HG03196 (cell line): Measurements from ENCODE around the gene RHD.
"Not testable (repeated sequence)": the region's sequence is repeated elsewhere in the genome, so short reads cannot be mapped to it uniquely, and the experiment has no call there.

ENCODE experiments used
- ATAC-seq: cut with Tn5 transposase; IDR thresholded peaks from one replicate; pipeline ENCODE4 v1.9.1; 2021; ENCODE audit not compliant: unreplicated experiment

The RHD gene

GRCh38 chr1:25302330-25302729 lies 30.0 kb downstream of the RHD start:
- not testable (repeated sequence) for ATAC-seq

DNA sequence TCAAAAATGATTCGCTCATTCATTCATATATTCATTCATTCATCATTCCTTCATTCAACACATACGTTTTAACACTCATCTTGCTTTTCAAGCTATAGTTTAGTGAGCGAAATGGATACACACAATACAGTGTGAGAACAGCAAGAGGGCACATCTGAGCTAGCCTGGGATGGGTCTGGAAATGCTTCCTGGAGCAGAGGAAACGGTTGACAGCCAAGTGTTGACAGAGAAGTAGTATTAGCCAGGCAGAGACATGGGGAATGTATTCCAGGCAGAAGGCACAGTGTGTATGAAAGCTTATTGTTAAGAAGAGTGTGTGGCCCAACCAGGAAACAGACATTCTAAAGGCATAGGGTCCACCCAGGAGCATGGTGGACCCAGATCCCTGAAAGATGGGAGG lies 32.6 kb downstream of the RHD start:
- not testable (repeated sequence) for ATAC-seq

GRCh38 chr1:25308168-25308567 lies 35.9 kb downstream of the RHD start:
- not testable (repeated sequence) for ATAC-seq

DNA sequence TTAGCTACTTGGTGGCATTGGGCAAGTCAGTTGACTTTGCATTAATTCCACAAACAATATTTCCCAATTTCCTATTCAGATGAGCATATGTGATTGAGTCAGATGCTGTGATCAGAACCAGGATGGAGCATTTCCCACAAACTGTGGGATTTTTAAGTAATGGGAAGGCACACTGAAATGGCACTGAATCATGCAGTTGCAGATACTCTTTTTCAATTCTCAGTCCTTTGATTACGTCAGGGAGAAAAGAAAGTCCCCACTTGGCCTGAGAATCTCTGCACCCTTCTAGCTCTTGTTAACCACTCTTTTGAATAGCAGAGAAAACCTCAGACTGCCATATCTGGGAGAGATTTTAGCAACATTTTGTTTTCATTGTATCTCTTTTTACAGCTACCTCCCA lies 36.8 kb downstream of the RHD start:
- not testable (repeated sequence) for ATAC-seq

DNA sequence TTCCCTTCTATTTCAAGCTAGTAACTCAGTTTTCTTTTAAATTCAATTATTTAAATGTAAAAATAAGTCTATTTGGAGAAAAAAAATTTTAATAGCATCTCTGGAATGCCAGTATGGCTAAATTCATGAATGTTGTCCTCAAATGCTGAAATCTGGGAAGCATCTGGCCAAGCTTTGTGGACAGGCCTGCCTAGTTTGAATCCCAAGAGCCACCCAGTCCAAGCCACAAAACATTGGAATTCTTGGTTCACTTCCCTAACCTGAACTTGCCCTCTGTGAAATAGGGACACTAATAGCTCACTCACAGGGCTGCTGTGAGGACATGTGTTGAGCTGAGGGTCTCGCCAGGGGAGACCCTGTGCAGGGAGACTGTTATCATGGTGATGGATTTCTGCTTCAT lies 37.2 kb downstream of the RHD start:
- not testable (repeated sequence) for ATAC-seq

GRCh38 chr1:25312806-25313470 lies 40.6 kb downstream of the RHD start:
- ATAC-seq: not testable (repeated sequence)

DNA sequence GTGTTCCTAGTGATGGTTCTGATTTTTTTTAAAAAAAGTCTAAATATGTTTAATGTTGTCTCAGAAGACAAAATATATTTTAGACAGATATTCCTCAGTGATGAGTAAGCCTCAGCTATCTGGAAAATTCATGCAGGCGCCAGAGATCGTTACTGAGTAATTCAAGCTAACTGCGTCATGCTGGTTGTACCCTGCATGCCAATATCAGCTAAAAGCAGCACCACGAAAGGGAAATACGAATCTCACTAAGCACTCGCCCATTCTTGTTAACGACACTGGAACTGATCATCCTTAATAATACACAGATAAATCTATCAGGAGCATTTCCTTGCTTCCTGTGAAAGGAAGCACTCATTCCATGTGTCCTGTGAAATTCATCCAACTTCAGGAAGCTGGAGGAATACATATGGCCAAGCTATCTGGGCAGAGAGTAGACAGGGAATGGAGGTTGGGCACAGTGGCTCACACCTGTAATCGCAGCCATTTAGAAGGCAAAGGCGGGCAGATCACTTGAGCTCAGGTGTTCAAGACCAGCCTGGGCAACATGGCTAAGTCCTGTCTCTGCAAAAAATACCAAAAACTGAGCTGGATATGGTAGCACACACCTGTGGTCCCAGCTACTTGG lies 48.1 kb downstream of the RHD start:
- ATAC-seq: not testable (repeated sequence)

DNA sequence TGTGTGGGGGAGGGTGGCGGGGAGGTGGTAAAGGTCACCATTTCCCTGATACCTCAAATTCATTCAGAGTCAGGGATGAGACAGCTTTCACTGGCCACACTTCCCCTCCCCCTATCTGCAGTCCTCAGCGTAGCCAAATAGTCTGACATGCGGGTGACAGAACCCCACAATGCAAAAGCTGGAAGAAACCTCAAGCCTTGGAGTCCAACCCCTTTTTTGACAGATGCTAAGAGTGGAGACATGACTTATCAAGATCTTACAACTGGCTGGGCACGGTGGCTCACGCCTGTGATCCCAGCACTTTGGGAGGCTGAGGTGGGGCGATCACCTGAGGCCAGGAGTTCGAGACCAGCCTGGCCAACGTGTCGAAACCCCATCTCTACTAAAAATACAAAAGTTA lies 49.8 kb downstream of the RHD start:
- not testable (repeated sequence) for ATAC-seq

DNA sequence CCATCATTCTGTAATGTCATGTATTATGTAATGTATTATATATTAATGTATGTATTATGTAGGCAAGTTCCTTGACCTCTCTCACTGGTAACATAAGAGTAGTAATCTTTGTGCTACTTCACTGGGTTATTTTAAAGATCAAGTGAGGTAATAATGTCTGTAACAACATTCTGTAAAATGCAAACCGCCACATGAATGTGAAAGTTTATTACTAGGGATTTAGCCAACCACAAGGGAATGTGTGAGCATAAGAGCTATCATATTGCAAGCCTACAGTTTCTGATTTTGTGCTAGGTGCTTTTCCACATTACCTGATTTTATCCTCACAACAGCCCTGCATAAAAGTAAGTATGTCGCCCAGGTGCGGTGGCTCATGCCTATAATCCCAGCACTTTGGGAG lies 52.1 kb downstream of the RHD start:
- not testable (repeated sequence) for ATAC-seq

DNA sequence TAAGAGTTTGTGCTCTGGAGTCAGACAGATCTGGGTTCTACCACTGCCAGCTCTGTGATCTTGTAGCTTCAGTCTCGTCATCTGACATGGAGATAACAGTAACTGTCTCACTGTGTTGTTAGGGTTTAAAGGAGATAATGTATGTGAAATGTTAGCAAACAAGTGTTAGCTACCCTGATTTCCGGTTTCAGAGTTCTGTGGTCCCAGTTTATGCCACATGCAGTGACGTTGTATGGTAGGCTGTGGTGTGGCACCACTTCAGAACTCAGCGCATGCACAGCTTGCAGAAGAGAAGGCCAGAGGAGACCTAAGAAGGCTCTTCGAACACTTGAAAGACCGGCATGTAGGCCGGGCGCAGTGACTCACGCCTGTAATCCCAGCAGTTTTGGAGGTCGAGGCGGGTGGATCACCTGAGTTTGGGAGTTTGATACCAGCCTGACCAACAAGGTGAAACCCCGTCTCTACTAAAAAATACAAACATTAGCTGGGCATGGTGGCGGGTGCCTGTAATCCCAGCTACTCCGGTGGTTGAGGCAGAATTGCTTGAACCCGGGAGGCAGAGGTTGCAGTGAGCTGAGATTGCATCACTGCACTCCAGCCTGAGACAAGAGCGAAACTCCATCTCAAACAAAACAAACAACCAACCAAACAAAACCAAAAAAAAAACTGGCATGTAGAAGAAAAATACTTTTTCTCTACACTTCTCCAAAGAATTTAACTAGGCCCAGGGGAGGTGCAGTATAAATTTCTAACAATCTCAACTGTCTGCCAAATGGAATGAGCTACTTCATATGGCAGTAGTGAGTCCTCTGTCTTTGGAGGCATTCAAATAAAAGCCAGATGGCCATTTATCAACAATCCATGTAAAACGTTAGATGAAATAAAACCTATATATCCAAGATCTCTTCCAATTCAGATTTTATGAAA lies 55.8 kb downstream of the RHD start:
- ATAC-seq: not testable (repeated sequence)

DNA sequence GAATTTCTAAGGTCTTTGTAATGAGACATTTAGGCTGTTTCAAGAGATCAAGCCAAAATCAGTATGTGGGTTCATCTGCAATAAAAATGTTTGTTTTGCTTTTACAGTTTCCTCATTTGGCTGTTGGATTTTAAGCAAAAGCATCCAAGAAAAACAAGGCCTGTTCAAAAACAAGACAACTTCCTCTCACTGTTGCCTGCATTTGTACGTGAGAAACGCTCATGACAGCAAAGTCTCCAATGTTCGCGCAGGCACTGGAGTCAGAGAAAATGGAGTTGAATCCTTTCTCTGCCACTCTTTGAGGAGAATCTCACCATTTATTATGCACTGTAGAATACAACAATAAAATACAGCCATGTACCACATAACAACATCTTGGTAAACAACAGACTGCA lies 56.5 kb downstream of the RHD start:
- not testable (repeated sequence) for ATAC-seq

- ATAC-seq: not testable (repeated sequence)
These were observed 57.0 kb downstream of the RHD start for GRCh38 chr1:25329336-25329735.

DNA sequence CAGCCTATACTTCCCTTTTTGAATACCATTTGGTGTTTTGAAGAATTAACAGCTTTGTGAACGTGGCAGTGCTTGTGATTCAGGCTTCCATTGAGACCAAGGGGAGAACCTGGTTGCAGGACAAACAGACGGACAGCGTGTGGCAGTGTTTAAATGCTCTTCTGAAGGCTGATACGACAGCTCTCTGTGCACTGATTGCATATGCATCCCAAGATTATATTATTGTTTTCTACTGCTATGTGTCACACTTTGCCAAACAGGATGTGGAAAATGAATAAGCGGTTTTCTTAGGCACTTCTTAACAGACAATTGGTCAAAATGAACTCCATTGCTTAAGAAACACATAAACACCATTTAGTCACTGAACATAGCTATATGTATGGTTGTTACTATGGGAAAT lies 57.6 kb downstream of the RHD start:
- ATAC-seq: not testable (repeated sequence)

- ATAC-seq: not testable (repeated sequence)
These were observed 64.6 kb downstream of the RHD start for GRCh38 chr1:25336922-25337354.

GRCh38 chr1:25337483-25338187 lies 65.3 kb downstream of the RHD start:
- ATAC-seq: peak; percentile 31

DNA sequence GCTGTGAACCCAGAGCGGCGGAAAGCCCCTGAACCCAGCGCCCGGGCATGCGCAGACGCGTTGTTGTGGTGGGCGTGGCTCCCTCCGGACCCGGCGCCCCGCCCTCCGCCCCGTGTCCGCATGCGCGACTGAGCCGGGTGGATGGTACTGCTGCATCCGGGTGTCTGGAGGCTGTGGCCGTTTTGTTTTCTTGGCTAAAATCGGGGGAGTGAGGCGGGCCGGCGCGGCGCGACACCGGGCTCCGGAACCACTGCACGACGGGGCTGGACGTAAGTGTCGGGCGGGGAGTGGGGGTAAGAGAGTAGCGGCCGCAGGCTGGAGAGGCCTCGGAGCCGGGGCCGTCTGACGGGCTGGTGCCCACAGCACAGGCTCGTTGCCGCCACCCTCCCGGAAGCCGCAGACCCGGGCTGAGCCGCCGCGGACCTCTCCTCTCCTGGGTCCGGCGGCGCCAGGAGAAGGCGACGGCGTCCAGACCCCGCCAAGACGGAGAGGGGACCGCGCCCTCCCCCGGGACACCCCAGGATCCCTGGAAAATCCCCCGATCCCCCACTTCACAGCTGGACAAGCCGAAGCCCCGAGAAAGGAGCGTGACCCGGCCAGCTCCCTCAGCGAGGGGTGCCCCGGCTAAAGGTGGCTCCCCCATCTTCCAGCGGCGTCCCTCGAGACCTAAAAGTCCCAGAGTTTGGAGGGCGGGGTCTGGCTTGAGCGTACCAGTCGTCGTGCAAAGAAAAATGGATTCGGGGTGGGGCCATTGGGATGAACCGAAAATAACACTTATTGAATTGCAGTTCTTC lies 66.1 kb downstream of the RHD start, which contains the start of gene TMEM50A:
Gene TMEM50A (plus strand): TSS at position 147 of the 794 bp plus-strand sequence. CDS start 2,153 bp downstream, outside the sequence.
- ATAC-seq: peak; percentile 59

DNA sequence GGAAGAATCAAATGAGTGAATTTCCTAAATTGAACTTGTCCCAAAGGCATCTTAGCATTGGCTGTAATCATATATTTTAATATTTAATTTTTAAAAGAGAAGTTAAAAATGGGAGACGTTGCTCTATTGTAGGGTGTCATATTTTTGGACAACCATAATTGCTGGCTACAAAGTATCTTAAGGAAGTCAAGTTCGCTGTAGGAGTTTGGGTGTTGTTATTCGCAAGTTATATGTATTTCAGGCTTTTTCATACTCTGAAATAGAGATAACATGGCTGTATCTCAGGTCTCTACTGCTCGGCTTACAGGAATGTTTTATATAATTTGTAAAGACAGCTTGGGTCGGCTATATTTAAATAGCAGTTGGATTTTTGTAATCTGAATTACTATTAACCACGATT lies 66.7 kb downstream of the RHD start:
- no peak for ATAC-seq

DNA sequence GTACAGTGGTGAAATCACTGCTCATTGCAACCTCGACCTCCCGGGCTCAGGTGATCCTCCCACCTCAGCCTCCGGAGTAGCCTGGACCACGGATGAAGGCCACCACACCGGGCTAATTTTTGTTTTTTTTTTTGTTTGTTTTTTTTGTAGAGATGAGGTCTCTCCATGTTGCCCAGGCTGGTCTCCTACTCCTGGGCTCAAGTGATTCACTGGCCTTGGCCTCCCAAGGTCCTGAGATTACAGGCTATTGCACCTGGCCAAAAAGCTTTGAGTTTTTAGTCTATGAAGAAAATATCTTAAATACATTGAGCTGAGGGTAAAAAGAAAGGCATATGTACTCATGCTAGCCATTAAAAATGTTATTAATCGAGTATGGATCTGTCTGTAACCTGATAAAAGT lies 69.4 kb downstream of the RHD start:
- no peak for ATAC-seq

GRCh38 chr1:25342846-25343245 lies 70.5 kb downstream of the RHD start:
- ATAC-seq: no peak

- no peak for ATAC-seq
These were observed 71.6 kb downstream of the RHD start for GRCh38 chr1:25343872-25344271.
